ENCODE data around the gene MLLT6. TPM values are rescaled to one million over a fixed set of nuclear protein-coding genes. Genes with fewer than 3 reads are reported as not detected.

MLLT6 gene
- total and polyA plus RNA-seq, 2 of the 13 experiments (the other 11 are each of a cell fraction or from before 2014, with no cell fraction given) = 50.7 to 69.5 TPM

DNA sequence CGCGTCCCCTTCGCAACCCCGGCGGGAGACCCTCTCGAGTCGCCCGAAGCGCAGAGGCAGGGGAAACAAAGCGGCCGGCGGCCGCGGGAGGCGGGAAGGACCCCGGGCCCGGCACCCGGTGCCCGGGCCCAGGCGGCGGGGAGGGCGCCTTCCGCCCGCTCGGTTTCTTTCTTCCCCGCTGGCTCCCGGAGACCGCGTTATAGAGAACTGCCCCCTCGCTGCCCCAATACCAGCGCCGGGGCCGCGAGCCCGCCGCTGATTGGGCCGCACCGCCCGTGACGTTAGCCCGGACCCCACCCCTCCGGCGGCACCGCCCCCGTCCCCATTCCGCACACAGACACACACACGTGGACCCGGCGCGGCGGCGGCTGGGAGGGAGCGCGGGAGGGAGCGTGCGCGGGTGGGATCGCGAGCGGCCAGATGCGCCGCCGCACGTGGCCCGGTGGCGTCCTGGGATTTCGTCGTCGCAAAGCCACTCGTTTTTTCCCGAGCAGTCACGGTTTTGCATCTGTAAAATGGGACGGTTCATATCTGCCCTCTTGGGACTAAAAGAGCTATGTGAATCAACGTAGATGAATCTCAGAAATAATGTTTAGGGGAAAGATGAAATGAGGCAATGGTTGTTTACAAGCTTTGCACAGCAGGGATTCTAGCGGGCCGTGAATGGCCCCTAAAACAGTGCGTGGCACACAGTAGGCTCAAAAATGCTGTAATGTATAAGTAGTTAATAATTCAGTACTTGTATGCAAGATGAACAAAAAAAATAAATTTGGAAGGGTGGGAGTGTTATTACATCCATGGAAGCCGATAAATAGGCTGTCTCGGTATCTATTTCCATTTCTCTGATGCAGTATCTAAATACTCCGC lies 30.1 kb upstream of the MLLT6 start, which contains the start of gene EPOP (continued):
- TF ChIP-seq NR2F1 (CRISPR knock-in tag; IDR thresholded peaks at IDR 0.05) (no peak), NFYC (CRISPR knock-in tag; IDR thresholded peaks at IDR 0.05) (peak; percentile 81), NAIF1 (CRISPR knock-in tag; IDR thresholded peaks at IDR 0.05; ENCODE audit: borderline replicate concordance) (peak; percentile 56; the same call in 1 of the 2 replicates), KDM1A (CRISPR knock-in tag; IDR thresholded peaks at IDR 0.05) (peak; percentile 91), PRMT3 (CRISPR knock-in tag; IDR thresholded peaks at IDR 0.05; ENCODE audit: borderline replicate concordance, low read depth) (peak; percentile 96), ZNF441 (CRISPR knock-in tag; IDR thresholded peaks at IDR 0.05; ENCODE audit: borderline replicate concordance) (0 out of 2 replicates have a peak, but pooled peaks have one; percentile 43), SNRNP70 (IDR thresholded peaks at IDR 0.05; ENCODE audit: low read depth, low read length) (no peak), CHD4 (IDR thresholded peaks at IDR 0.05; ENCODE audit: borderline replicate concordance, low read length) (peak; percentile 81), U2AF2 (IDR thresholded peaks at IDR 0.05; ENCODE audit: low read depth, low read length) (no peak), ZNF619 (CRISPR knock-in tag; IDR thresholded peaks at IDR 0.05) (peak; percentile 84), NFE2 (CRISPR knock-in tag; IDR thresholded peaks at IDR 0.05) (peak; percentile 50; the same call in 1 of the 2 replicates)
- TF ChIP-seq, protein P1, sequence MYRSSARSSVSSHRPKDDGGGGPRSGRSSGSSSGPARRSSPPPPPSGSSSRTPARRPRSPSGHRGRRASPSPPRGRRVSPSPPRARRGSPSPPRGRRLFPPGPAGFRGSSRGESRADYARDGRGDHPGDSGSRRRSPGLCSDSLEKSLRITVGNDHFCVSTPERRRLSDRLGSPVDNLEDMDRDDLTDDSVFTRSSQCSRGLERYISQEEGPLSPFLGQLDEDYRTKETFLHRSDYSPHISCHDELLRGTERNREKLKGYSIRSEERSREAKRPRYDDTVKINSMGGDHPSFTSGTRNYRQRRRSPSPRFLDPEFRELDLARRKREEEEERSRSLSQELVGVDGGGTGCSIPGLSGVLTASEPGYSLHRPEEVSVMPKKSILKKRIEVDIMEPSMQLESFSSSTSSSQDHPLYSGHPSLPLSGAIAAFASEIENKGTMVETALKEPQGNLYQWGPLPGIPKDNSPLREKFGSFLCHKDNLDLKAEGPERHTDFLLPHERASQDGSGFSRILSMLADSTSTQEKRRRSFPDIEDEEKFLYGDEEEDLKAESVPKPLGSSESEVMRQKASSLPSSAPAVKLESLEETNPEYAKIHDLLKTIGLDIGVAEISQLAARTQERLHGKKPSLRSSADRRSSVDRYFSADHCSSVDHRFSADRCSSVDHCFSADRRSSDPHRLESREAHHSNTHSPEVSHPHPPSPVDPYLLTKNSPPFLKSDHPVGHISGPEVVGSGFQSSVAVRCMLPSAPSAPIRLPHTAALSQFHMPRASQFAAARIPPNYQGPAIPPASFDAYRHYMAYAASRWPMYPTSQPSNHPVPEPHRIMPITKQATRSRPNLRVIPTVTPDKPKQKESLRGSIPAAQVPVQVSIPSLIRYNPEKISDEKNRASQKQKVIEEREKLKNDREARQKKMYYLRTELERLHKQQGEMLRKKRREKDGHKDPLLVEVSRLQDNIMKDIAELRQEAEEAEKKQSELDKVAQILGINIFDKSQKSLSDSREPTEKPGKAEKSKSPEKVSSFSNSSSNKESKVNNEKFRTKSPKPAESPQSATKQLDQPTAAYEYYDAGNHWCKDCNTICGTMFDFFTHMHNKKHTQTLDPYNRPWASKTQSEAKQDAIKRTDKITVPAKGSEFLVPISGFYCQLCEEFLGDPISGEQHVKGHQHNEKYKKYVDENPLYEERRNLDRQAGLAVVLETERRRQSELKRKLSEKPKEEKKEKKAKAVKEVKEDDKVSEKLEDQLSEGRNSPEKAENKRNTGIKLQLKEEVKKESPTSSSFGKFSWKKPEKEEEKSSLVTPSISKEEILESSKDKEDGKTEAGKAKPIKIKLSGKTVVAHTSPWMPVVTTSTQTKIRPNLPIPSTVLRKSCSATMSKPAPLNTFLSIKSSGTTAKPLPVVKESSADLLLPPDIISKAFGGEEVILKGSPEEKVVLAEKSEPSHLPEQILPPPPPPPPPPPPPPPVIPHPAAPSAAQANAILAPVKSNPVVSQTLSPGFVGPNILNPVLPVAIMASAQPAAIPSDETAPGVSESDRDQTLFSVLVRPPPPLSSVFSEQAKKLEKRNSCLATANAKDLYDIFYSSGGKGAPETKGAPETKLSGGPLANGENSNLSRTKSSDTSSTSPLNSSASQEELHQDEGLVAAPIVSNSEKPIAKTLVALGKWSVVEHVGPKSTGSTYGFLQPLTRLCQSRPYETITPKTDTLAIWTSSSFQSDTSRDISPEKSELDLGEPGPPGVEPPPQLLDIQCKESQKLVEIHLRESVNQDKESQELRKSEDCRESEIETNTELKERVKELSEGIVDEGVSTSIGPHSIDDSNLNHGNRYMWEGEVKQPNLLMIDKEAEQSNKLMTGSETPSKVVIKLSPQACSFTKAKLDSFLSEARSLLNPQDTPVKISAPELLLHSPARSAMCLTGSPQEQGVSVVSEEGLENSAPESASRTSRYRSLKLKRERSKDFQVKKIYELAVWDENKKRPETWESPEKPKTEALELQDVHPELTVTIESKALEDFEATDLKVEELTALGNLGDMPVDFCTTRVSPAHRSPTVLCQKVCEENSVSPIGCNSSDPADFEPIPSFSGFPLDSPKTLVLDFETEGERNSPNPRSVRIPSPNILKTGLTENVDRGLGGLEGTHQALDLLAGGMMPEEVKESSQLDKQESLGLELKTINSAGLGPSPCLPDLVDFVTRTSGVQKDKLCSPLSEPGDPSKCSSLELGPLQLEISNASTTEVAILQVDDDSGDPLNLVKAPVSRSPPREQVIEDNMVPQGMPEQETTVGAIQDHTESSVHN (CRISPR knock-in tag; IDR thresholded peaks at IDR 0.05) = peak; percentile 96; the same call in 1 of the 2 replicates
- TF ChIP-seq, protein P2, sequence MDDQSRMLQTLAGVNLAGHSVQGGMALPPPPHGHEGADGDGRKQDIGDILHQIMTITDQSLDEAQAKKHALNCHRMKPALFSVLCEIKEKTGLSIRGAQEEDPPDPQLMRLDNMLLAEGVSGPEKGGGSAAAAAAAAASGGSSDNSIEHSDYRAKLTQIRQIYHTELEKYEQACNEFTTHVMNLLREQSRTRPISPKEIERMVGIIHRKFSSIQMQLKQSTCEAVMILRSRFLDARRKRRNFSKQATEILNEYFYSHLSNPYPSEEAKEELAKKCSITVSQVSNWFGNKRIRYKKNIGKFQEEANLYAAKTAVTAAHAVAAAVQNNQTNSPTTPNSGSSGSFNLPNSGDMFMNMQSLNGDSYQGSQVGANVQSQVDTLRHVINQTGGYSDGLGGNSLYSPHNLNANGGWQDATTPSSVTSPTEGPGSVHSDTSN (CRISPR knock-in tag; IDR thresholded peaks at IDR 0.05; ENCODE audit: borderline replicate concordance) = 0 out of 2 replicates have a peak, but pooled peaks have one; percentile 59
- TF ChIP-seq, protein P3, sequence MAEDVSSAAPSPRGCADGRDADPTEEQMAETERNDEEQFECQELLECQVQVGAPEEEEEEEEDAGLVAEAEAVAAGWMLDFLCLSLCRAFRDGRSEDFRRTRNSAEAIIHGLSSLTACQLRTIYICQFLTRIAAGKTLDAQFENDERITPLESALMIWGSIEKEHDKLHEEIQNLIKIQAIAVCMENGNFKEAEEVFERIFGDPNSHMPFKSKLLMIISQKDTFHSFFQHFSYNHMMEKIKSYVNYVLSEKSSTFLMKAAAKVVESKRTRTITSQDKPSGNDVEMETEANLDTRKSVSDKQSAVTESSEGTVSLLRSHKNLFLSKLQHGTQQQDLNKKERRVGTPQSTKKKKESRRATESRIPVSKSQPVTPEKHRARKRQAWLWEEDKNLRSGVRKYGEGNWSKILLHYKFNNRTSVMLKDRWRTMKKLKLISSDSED (CRISPR knock-in tag; IDR thresholded peaks at IDR 0.05) = no peak; the same call in 1 of the 2 replicates

All from HepG2 (cell line).